Endothelial cell of umbilical vein (primary cell): Measurements from ENCODE around the gene FRY. TPM values are rescaled to one million over a fixed set of nuclear protein-coding genes. Genes with fewer than 3 reads are reported as not detected.

Experiments
- BruUV-seq: library from RNA; stranded (reverse); fragments of 400-500 nt; replicated peaks from 2 replicates; lab custom pipeline; 2021; lab: Mats Ljungman, UMichigan
- CTCF ChIA-PET: fragments of 300-600, 350-600 bp; sonication (Branson Sonifier 250); formaldehyde crosslinking; loops from one replicate; lab custom pipeline; 2021; ENCODE audit warnings: antibody characterized with exemption, inconsistent platforms; lab: Charles Lee
- POLR2A ChIA-PET: fragments of 300-600, 350-600 bp; sonication (Branson Sonifier 250); formaldehyde crosslinking; loops from one replicate; lab custom pipeline; 2021; ENCODE audit warnings: antibody characterized with exemption, inconsistent platforms; lab: Charles Lee
- DNase-seq: peaks from one replicate; pipeline ENCODE4 v3.0.0-alpha.2; 2011; ENCODE audit warnings: low read depth, low spot score
- FAIRE-seq: peaks from 2 replicates; lab custom pipeline; 2011; peaks lifted over from hg19 to GRCh38; lab: Jason Lieb, UNC
- H2AFZ ChIP-seq: 2 replicates; pipeline ENCODE4 v1.6.0; 2012; ENCODE audit warnings: low read depth, low read length, control low read depth, inconsistent platforms
- H3K27ac ChIP-seq: 2 replicates; pipeline ENCODE4 v1.5.1; 2011; ENCODE audit warnings: low read depth, mild to moderate bottlenecking, control low read depth, low read length, moderate library complexity; ENCODE audit not compliant: insufficient read depth
- H3K27me3 ChIP-seq, 2 experiments: 2 replicates each; pipeline versions ENCODE4 v1.6.0 to v1.6.1; 2011; ENCODE audit warnings: low read length in 2 of 2, mixed read lengths in 1 of 2; ENCODE audit not compliant: control insufficient read depth in 2 of 2, insufficient read depth in 2 of 2
- H3K36me3 ChIP-seq, 2 experiments: 2 replicates in 1 of 2; 3 replicates in 1 of 2; pipeline ENCODE4 v1.5.1; 2011; ENCODE audit warnings: low read length in 2 of 2, mild to moderate bottlenecking in 1 of 2, moderate library complexity in 1 of 2; ENCODE audit not compliant: control insufficient read depth in 2 of 2, insufficient read depth in 2 of 2; ENCODE audit errors: extremely low read depth in 1 of 2
- H3K4me1 ChIP-seq: 3 replicates; pipeline ENCODE4 v1.5.1; 2011; ENCODE audit warnings: mild to moderate bottlenecking, low read length; ENCODE audit not compliant: control insufficient read depth, insufficient read depth; ENCODE audit errors: extremely low read depth
- H3K4me2 ChIP-seq: 2 replicates; pipeline ENCODE4 v1.6.1; 2011; ENCODE audit warnings: low read length, control low read depth, mixed read lengths; ENCODE audit not compliant: insufficient read depth
- H3K4me3 ChIP-seq, 3 experiments: fragments of 200-600 bp in 1 of 3; sonication (generic), shearing (Covaris generic) in 1 of 3; replicated peaks in 1 of 3; 2 replicates each; pipeline ENCODE4 v1.5.1; 2011 to 2016; ENCODE audit warnings: control low read depth in 3 of 3, low read length in 3 of 3, mild to moderate bottlenecking in 2 of 3, inconsistent platforms in 1 of 3, low read depth in 1 of 3, moderate library complexity in 1 of 3; ENCODE audit not compliant: insufficient read depth in 1 of 3
- H3K79me2 ChIP-seq: 2 replicates; pipeline ENCODE4 v1.6.0; 2012; ENCODE audit warnings: low read length, inconsistent platforms; ENCODE audit not compliant: control insufficient read depth, insufficient read depth
- H3K9ac ChIP-seq: replicated peaks from 2 replicates; pipeline ENCODE3; 2011; ENCODE audit warnings: low read length, control low read depth; ENCODE audit not compliant: insufficient read depth; ENCODE audit errors: extremely low read depth
- H3K9me1 ChIP-seq: replicated peaks from 3 replicates; pipeline ENCODE4 v1.6.0; 2011; ENCODE audit warnings: mild to moderate bottlenecking, low read length; ENCODE audit not compliant: control insufficient read depth, insufficient read depth; ENCODE audit errors: extremely low read depth
- H3K9me3 ChIP-seq: replicated peaks from 2 replicates; pipeline ENCODE4 v1.5.1; 2012; ENCODE audit warnings: low read length, inconsistent platforms; ENCODE audit not compliant: control insufficient read depth, insufficient read depth
- H4K20me1 ChIP-seq: replicated peaks from 2 replicates; pipeline ENCODE3; 2011; ENCODE audit warnings: mild to moderate bottlenecking, low read length; ENCODE audit not compliant: control insufficient read depth, insufficient read depth; ENCODE audit errors: extremely low read depth
- CTCF ChIP-seq, 2 donors: IDR thresholded peaks; 1 replicate in 1 of 2; 2 replicates in 1 of 2; pipeline ENCODE4 v1.5.1; 2011; ENCODE audit warnings: low read length in 2 of 2, mild to moderate bottlenecking in 2 of 2, moderate library complexity in 2 of 2, control low read depth in 1 of 2, inconsistent platforms in 1 of 2, low read depth in 1 of 2; ENCODE audit not compliant: insufficient read depth in 1 of 2; ENCODE audit errors: extremely low read depth in 1 of 2
- EZH2 ChIP-seq: IDR thresholded peaks from 2 replicates; pipeline ENCODE4 v1.6.1; 2012; ENCODE audit warnings: borderline replicate concordance, low read depth, mild to moderate bottlenecking, moderate library complexity, low read length, inconsistent platforms; ENCODE audit not compliant: severe bottlenecking
- FOS ChIP-seq: IDR thresholded peaks from 2 replicates; pipeline ENCODE4 v1.6.1; 2011; ENCODE audit warnings: mild to moderate bottlenecking, low read length, moderate library complexity, borderline replicate concordance; ENCODE audit not compliant: insufficient read depth
- GATA2 ChIP-seq: IDR thresholded peaks from 2 replicates; pipeline ENCODE4 v1.7.0; 2011; ENCODE audit warnings: low read depth, mild to moderate bottlenecking, moderate library complexity, mixed read lengths, low read length; ENCODE audit not compliant: insufficient read length, insufficient read depth
- JUN ChIP-seq: IDR thresholded peaks from 2 replicates; pipeline ENCODE4 v1.6.1; 2011; ENCODE audit warnings: borderline replicate concordance, low read depth; ENCODE audit not compliant: insufficient read length, insufficient read depth
- MAX ChIP-seq: IDR thresholded peaks from 2 replicates; pipeline ENCODE4 v1.6.1; 2011; ENCODE audit not compliant: insufficient read depth, insufficient read length
- MYC ChIP-seq: IDR thresholded peaks from one replicate; pipeline ENCODE4 v1.6.1; 2011; ENCODE audit warnings: mild to moderate bottlenecking, low read depth, low read length
- POLR2A ChIP-seq: IDR thresholded peaks from 2 replicates; pipeline ENCODE4 v1.6.1; 2012; ENCODE audit warnings: low read depth, mild to moderate bottlenecking, control low read depth, low read length
- POLR2AphosphoS5 ChIP-seq: IDR thresholded peaks from 2 replicates; pipeline ENCODE4 v1.6.1; 2012; ENCODE audit warnings: low read depth, mild to moderate bottlenecking, control low read depth, low read length, moderate library complexity; ENCODE audit not compliant: insufficient read depth
- dilution Hi-C: fragments of 300-500 bp; cut with MboI; formaldehyde crosslinking; loops from one replicate; pipeline ENCODE4 v1.15.0; 2019; ENCODE audit warnings: low sequenced_read_pairs; ENCODE audit not compliant: extremely low pct_ligation_motif_present
- intact Hi-C: fragments of 100-400 bp; cut with micrococcal nuclease; formaldehyde crosslinking; loops from one replicate; pipeline ENCODE4 v1.10.0; 2022
- polyA plus RNA-seq, 4 experiments: library from polyadenylated mRNA; depleted of rRNA in 3 of 4; stranded (reverse) in 3 of 4; unstranded in 1 of 4; fragments of >200 nt; gene quantifications; 2 replicates each; pipeline versions ENCODE4 v1.2.1 to v1.2.3, GENCODE V29; 2011 to 2012; ENCODE audit warnings: missing spikeins in 1 of 4
- total RNA-seq: library from RNA; stranded (reverse); gene quantifications from 2 replicates; pipeline ENCODE4 v1.2.3, GENCODE V29; 2021

Gene FRY
- total and polyA plus RNA-seq, 2 donors (not counting 3 experiments of a cell fraction or from before 2014, with no cell fraction given) = 57.3 to 75.8 TPM

GRCh38 chr13:32033744-32034143, 2.2 kb downstream of the FRY start:
- TF ChIP-seq MAX = no peak
- no peak for TF ChIP-seq CTCF (IDR thresholded peaks at IDR 0.05; ENCODE audit: extremely low read depth in 1 of 2, insufficient read depth in 1 of 2, low read depth in 1 of 2, low read length in 2 of 2)
- no peak for TF ChIP-seq MYC
- no peak for TF ChIP-seq EZH2
- no peak for TF ChIP-seq FOS
- no peak for TF ChIP-seq POLR2A
- TF ChIP-seq POLR2AphosphoS5 = no peak
- no peak for TF ChIP-seq JUN
- no peak for TF ChIP-seq GATA2
- ChIA-PET POLR2A (no interaction called here), CTCF (interaction anchor here (1.2 to 1.7 kb wide), 2 partner anchors 12 to 39 kb away, joined by 4 to 6 read pairs; no protein-coding TSS in a partner anchor)
- Histone ChIP-seq H3K79me2 (no peaks in the 10 kb centered on the region), H3K9me1 (no peaks in the 10 kb centered on the region), H3K36me3 (no peaks in the 10 kb centered on the region), H3K9ac (no peak overlapping the region), H3K27ac (no peak overlapping the region), H3K9me3 (no peaks in the 10 kb centered on the region), H3K4me1 (peaks cover 12% of the 10 kb centered on the region), H3K4me3 (no peak overlapping the region), H3K4me2 (no peak overlapping the region), H3K27me3 (no peaks in the 10 kb centered on the region), H4K20me1 (no peaks in the 10 kb centered on the region), H2AFZ (no peak overlapping the region)
- no TSS peak for BruUV-seq
- FAIRE-seq = no peak
- intact Hi-C loops (loop anchor here (5.0 kb wide), 3 partner anchors 79 to 284 kb away; partner anchors contain the start of genes BRCA2 and ZAR1L), dilution Hi-C loops (no loop called here)
- peak; percentile 23 for DNase-seq
